GM12892 (cell line): Measurements from ENCODE around the gene ELAC2.
A peak's percentile ranks its signal among the peaks of the same experiment; 100 is the strongest.

ENCODE experiments used
- POLR2A ChIP-seq: IDR thresholded peaks from 2 replicates; pipeline ENCODE4 v1.6.1; 2011; ENCODE audit warnings: low read depth, low read length, control low read depth
- POLR2AphosphoS5 ChIP-seq: IDR thresholded peaks from 2 replicates; pipeline ENCODE4 v1.6.1; 2011; ENCODE audit warnings: low read depth, low read length, control low read depth
- TAF1 ChIP-seq: IDR thresholded peaks from 2 replicates; pipeline ENCODE4 v1.6.1; 2011; ENCODE audit warnings: low read depth, mild to moderate bottlenecking, control low read depth, low read length, borderline replicate concordance

DNA sequence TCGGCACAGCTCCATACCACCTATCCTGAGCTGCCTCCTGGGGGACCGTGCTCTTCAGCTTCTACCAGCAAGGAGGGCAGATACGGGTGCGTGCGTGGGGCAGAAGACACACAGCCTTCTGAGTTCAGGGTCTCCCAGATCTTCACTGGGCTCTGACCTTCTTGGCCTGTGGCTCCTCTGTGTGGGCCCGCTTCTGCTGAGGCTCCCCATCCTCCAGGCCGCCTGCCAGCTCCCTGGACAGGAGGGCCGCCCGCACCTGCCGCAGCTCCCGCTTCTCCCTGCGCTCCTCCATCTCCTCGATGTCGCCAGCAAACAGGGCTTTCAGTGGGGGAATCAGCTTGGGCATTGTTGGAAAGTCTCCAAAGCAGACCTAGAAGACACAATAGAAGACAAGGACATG, 25.2 kb downstream of the ELAC2 start:
- TF ChIP-seq POLR2AphosphoS5 (no peak), POLR2A (peak; percentile 14; the same call in 1 of the 2 replicates), TAF1 (no peak)
